ENCODE results near the gene ANKRD24. TPM values are rescaled to one million over a fixed set of nuclear protein-coding genes. Genes with fewer than 3 reads are reported as not detected.

Gene ANKRD24
- polyA plus RNA-seq, 1 donor from 2014 or later = 2.8 TPM

- H3K27ac ChIP-seq (ENCODE audit: low read length) = no peak overlapping the region
- H2AFZ ChIP-seq (ENCODE audit: low read depth, low read length) = no peak overlapping the region
- no peaks in the 10 kb centered on the region for H3K9me2 ChIP-seq (ENCODE audit: insufficient read depth, low read length)
- no peaks in the 10 kb centered on the region for H4K20me1 ChIP-seq (ENCODE audit: insufficient read depth)
- no peaks in the 10 kb centered on the region for H3K9me3 ChIP-seq (ENCODE audit: low read length)
- no peaks in the 10 kb centered on the region for H3K27me3 ChIP-seq (ENCODE audit: insufficient read depth, low read depth, low read length)
- H3K4me3 ChIP-seq (ENCODE audit: low read length) = no peak overlapping the region
- TF ChIP-seq TAF1 (IDR thresholded peaks at IDR 0.05; ENCODE audit: low read depth) (no peak), SMC3 (conservative IDR thresholded peaks at IDR 0.05; ENCODE audit: poor library complexity) (no peak), EP300 (conservative IDR thresholded peaks at IDR 0.05; ENCODE audit: poor library complexity, severe bottlenecking) (no peak), EZH2 (IDR thresholded peaks at IDR 0.05; ENCODE audit: borderline replicate concordance, insufficient read depth, low read length, poor library complexity, severe bottlenecking) (no peak), RAD21 (conservative IDR thresholded peaks at IDR 0.05) (no peak)
- TF ChIP-seq, protein P1, sequence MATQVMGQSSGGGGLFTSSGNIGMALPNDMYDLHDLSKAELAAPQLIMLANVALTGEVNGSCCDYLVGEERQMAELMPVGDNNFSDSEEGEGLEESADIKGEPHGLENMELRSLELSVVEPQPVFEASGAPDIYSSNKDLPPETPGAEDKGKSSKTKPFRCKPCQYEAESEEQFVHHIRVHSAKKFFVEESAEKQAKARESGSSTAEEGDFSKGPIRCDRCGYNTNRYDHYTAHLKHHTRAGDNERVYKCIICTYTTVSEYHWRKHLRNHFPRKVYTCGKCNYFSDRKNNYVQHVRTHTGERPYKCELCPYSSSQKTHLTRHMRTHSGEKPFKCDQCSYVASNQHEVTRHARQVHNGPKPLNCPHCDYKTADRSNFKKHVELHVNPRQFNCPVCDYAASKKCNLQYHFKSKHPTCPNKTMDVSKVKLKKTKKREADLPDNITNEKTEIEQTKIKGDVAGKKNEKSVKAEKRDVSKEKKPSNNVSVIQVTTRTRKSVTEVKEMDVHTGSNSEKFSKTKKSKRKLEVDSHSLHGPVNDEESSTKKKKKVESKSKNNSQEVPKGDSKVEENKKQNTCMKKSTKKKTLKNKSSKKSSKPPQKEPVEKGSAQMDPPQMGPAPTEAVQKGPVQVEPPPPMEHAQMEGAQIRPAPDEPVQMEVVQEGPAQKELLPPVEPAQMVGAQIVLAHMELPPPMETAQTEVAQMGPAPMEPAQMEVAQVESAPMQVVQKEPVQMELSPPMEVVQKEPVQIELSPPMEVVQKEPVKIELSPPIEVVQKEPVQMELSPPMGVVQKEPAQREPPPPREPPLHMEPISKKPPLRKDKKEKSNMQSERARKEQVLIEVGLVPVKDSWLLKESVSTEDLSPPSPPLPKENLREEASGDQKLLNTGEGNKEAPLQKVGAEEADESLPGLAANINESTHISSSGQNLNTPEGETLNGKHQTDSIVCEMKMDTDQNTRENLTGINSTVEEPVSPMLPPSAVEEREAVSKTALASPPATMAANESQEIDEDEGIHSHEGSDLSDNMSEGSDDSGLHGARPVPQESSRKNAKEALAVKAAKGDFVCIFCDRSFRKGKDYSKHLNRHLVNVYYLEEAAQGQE (IDR thresholded peaks at IDR 0.05; ENCODE audit: borderline replicate concordance) = no peak
- no peaks in the 10 kb centered on the region for H3K36me3 ChIP-seq (ENCODE audit: insufficient read depth, low read length)
- H3F3A ChIP-seq (ENCODE audit: insufficient read depth, low read length, poor library complexity, severe bottlenecking) = no peaks in the 10 kb centered on the region
- no peaks in the 10 kb centered on the region for H3K79me2 ChIP-seq (replicated peaks; ENCODE audit: insufficient read depth, low read length)
- no peak overlapping the region for H3K4me2 ChIP-seq (ENCODE audit: low read length)
- H3K9ac ChIP-seq (ENCODE audit: low read length) = no peak overlapping the region
Measured at GRCh38 chr19:4144666-4145249, 37.7 kb upstream of the ANKRD24 start.

DNA sequence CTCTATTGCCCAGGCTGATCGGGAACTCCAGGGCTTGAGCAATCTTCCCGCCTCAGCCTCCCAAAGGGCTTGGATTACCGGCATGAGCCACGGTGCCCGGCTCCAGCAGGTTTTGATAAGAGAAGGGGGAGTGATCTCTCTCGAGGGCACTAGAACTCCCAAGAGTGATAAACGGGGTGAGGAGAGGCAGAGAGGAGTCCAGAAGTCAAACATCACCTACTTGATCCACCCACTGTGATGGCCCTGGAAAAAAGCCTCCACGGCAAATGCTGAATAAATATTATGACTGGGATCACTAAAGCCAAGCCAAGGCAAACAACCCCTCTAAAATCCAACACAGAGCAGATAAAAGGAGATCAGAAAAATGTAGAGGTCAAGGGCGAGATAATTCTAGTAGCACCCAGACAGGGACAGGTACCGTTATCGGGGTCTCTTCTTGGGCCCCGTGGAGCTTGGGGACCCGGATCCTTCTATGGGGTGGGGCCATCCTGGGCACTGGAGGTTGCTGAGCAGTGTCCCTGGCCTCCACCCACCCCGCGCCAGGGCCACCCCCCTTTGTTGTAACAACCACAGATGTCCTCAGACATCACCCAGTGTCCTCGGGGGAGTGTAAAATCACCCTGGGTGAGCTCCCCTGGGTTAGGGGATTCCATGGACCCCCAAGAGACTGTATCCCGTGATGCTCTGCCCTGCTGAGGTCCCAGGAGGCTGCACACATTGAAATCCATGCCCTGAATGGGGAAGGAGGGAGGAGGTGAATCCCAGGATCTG lies 32.8 kb upstream of the ANKRD24 start:
- H3K9ac ChIP-seq (ENCODE audit: low read length) = no peak overlapping the region
- TF ChIP-seq MXI1 (conservative IDR thresholded peaks at IDR 0.05; ENCODE audit: poor library complexity, severe bottlenecking) (no peak), TAF1 (IDR thresholded peaks at IDR 0.05; ENCODE audit: low read depth) (no peak)
- no peak overlapping the region for H3K4me2 ChIP-seq (ENCODE audit: low read length)
- no peaks in the 10 kb centered on the region for H3F3A ChIP-seq (ENCODE audit: insufficient read depth, low read length, poor library complexity, severe bottlenecking)
- no peaks in the 10 kb centered on the region for H3K36me3 ChIP-seq (ENCODE audit: insufficient read depth, low read length)
- no peaks in the 10 kb centered on the region for H3K9me3 ChIP-seq (ENCODE audit: low read length)
- no peaks in the 10 kb centered on the region for H3K27me3 ChIP-seq (ENCODE audit: insufficient read depth, low read depth, low read length)
- H3K27ac ChIP-seq (ENCODE audit: low read length) = no peak overlapping the region
- no peak overlapping the region for H2AFZ ChIP-seq (ENCODE audit: low read depth, low read length)
- no peak overlapping the region for H3K4me3 ChIP-seq (ENCODE audit: low read length)
- no peaks in the 10 kb centered on the region for H3K9me2 ChIP-seq (ENCODE audit: insufficient read depth, low read length)
- no peaks in the 10 kb centered on the region for H4K20me1 ChIP-seq (ENCODE audit: insufficient read depth)
- H3K79me2 ChIP-seq (replicated peaks; ENCODE audit: insufficient read depth, low read length) = no peaks in the 10 kb centered on the region

DNA sequence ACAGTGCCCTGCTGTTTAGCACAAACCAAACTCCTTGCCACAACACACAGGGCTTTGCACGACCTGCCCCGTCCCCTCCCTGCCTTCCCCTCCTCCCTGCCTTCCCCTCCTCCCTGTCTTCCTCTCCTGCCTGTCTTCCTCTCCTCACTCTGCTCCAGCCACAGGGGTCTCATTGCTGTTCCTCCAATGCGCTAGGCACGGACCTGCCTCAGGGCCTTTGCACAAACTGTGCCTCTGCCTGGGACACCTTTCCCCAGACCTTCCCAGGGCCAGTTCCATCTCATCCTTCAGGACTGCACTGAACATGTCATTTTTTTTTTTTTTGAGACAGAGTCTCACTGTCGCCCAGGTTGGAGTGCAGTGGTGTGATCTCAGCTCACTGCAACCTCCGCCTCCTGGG lies 30.9 kb upstream of the ANKRD24 start:
- Histone ChIP-seq H2AFZ (ENCODE audit: low read depth, low read length) (no peak overlapping the region), H3K9me3 (ENCODE audit: low read length) (no peaks in the 10 kb centered on the region), H3F3A (ENCODE audit: insufficient read depth, low read length, poor library complexity, severe bottlenecking) (no peaks in the 10 kb centered on the region), H3K36me3 (ENCODE audit: insufficient read depth, low read length) (no peaks in the 10 kb centered on the region), H4K20me1 (ENCODE audit: insufficient read depth) (no peaks in the 10 kb centered on the region), H3K9me2 (ENCODE audit: insufficient read depth, low read length) (no peaks in the 10 kb centered on the region), H3K27ac (ENCODE audit: low read length) (no peak overlapping the region), H3K4me2 (ENCODE audit: low read length) (no peak overlapping the region), H3K4me3 (ENCODE audit: low read length) (no peak overlapping the region), H3K79me2 (replicated peaks; ENCODE audit: insufficient read depth, low read length) (no peaks in the 10 kb centered on the region), H3K27me3 (ENCODE audit: insufficient read depth, low read depth, low read length) (no peaks in the 10 kb centered on the region), H3K9ac (ENCODE audit: low read length) (no peak overlapping the region)
- TF ChIP-seq, protein P1 (IDR thresholded peaks at IDR 0.05; ENCODE audit: borderline replicate concordance) = no peak
- TF ChIP-seq, protein P2, sequence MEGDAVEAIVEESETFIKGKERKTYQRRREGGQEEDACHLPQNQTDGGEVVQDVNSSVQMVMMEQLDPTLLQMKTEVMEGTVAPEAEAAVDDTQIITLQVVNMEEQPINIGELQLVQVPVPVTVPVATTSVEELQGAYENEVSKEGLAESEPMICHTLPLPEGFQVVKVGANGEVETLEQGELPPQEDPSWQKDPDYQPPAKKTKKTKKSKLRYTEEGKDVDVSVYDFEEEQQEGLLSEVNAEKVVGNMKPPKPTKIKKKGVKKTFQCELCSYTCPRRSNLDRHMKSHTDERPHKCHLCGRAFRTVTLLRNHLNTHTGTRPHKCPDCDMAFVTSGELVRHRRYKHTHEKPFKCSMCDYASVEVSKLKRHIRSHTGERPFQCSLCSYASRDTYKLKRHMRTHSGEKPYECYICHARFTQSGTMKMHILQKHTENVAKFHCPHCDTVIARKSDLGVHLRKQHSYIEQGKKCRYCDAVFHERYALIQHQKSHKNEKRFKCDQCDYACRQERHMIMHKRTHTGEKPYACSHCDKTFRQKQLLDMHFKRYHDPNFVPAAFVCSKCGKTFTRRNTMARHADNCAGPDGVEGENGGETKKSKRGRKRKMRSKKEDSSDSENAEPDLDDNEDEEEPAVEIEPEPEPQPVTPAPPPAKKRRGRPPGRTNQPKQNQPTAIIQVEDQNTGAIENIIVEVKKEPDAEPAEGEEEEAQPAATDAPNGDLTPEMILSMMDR (IDR thresholded peaks at IDR 0.05; ENCODE audit: poor library complexity, severe bottlenecking) = no peak
- TF ChIP-seq TAF1 (IDR thresholded peaks at IDR 0.05; ENCODE audit: low read depth) (no peak), EP300 (conservative IDR thresholded peaks at IDR 0.05; ENCODE audit: poor library complexity, severe bottlenecking) (no peak), POLR2AphosphoS5 (IDR thresholded peaks at IDR 0.05) (no peak), RAD21 (conservative IDR thresholded peaks at IDR 0.05) (no peak), EZH2 (IDR thresholded peaks at IDR 0.05; ENCODE audit: borderline replicate concordance, insufficient read depth, low read length, poor library complexity, severe bottlenecking) (no peak), MXI1 (conservative IDR thresholded peaks at IDR 0.05; ENCODE audit: poor library complexity, severe bottlenecking) (no peak), SMC3 (conservative IDR thresholded peaks at IDR 0.05; ENCODE audit: poor library complexity) (no peak)
